ENCODE measurements around the gene TYMS. TPM values are rescaled to one million over a fixed set of nuclear protein-coding genes. Genes with fewer than 3 reads are reported as not detected.

TYMS gene
- polyA plus RNA-seq (ENCODE audit: insufficient read length in 4 of 4) = 100 to 1,000 TPM; 116 to 133 (median 126) TPM

DNA sequence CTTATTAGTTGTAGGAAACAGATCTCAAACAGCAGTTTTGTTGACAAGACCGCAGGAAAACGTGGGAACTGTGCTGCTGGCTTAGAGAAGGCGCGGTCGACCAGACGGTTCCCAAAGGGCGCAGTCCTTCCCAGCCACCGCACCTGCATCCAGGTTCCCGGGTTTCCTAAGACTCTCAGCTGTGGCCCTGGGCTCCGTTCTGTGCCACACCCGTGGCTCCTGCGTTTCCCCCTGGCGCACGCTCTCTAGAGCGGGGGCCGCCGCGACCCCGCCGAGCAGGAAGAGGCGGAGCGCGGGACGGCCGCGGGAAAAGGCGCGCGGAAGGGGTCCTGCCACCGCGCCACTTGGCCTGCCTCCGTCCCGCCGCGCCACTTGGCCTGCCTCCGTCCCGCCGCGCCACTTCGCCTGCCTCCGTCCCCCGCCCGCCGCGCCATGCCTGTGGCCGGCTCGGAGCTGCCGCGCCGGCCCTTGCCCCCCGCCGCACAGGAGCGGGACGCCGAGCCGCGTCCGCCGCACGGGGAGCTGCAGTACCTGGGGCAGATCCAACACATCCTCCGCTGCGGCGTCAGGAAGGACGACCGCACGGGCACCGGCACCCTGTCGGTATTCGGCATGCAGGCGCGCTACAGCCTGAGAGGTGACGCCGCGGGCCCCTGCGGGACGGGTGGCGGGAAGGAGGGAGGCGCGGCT is at the start of gene TYMS:
Gene TYMS (plus strand): TSS at position 343 of the 690 bp plus-strand sequence. CDS start 90 bp downstream, at position 433.
- peak; percentile 41 to 65 (median 47) for DNase-seq (ENCODE audit: low read depth in 4 of 4, low spot score in 2 of 4)

DNA sequence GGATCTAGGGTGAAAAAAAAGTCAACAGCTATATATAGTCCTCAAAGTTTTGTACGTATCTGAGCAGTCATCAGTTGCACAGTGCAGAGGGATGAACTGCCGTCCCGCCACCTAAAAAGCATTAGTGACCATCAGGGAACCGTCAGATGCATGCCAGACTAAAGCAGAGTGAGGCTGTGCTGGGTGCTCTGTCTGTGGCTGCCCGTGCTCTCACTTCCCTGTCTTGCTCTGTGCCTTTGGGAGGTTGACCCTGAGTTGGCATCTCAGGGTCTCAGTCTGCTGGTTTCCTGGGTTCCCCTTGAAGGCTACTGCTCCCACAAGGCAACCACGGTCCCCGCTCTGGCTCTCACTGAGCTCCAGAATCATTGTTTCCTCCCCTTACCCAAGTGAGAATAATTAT is 49.5 kb upstream of the TYMS start:
- no peak for DNase-seq (ENCODE audit: low read depth in 4 of 4, low spot score in 2 of 4)

DNA sequence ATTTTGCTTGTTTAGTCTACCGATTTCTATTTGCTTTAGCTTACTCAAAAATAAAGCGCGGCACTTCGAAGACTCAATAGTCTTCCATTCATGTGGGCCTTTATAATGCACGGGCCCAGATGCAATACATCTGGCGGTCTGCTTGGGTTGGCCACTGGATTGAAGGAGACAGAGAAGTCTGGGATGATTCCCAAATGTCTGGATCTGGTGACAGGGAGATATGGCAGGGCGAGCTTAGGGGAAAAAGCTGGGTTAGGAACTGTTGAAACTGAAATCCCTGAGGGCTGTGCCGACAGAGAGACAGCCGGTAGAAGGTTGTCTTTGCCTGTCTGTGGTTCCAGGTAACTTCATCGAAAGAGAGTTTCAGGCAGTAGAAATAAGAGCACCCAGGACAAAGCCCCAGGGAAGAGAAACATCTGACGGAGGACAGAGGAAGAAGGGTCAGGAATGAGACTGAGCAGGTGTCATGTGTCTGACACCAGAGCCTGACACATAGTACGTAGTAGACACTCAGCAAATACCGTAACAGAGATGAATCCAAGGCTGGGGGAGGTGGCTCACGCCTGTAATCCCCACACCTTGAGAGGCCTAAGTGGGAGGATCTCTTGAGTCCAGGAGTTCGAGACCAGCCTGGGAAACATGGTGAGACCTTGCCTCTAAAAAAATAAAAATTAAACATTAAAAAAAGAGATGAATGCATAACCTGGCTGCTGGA is 47.1 kb upstream of the TYMS start:
- DNase-seq (ENCODE audit: low read depth in 4 of 4, low spot score in 2 of 4) = no peak

DNA sequence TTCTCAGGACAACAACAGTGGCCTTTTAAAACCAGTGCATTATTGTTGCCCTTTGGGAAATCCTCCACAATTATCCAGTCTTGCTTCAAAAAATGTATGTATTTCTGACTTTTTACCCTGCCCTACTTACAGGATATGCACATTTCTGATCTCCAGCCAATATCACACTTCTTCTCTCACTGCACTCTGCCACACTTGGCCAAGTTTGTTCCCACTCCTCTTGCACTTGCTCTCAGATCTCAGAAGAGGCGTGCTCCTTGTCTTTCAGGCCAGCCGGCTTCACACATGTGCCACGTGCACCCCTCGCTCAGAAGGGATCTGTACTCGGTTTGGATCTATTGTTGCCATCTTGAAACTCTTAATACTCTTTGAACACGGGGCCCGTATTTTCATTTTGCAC is 45.3 kb upstream of the TYMS start:
- DNase-seq (ENCODE audit: low read depth in 4 of 4, low spot score in 2 of 4) = no peak

DNA sequence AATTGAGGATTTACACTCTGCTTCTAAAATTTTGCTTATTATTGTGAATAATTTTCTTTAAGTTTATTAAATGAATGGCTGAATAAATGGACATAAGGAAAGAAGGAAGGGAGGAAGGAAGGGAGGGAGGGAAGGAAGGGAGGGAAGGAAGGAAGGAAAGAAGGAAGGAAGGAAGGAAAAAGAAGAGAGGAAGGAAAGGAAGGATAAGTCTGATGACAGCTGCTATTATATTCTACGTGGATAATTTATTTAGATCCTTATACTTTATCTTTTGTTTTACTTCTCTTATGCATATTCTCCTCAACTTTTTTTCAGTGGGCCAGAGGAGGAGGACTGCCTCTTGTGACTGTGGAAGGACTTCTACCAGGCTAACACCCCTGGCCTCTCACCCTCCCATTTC is 43.3 kb upstream of the TYMS start:
- DNase-seq (ENCODE audit: low read depth in 4 of 4, low spot score in 2 of 4) = no peak

DNA sequence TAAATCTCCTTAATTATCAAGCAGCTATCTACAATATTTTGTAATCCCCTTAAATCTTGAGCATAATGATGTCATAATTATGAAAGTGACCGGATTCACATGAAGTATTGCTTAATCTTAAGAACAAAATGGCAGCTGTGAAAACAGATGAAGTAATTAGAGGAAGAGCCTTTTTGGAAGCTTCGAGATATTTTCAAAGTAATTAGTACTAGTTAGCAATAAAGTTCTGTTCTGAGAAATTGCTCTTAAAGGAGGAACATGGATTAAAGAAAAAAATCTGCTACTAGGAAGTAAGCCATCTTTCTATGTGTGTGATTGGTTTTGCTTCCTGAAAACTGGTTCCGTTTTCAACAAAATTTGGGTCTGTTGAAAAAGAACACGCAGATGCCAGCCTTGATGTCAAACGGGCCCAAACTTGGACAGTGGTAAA is 42.3 kb upstream of the TYMS start:
- no peak for DNase-seq (ENCODE audit: low read depth in 4 of 4, low spot score in 2 of 4)

DNA sequence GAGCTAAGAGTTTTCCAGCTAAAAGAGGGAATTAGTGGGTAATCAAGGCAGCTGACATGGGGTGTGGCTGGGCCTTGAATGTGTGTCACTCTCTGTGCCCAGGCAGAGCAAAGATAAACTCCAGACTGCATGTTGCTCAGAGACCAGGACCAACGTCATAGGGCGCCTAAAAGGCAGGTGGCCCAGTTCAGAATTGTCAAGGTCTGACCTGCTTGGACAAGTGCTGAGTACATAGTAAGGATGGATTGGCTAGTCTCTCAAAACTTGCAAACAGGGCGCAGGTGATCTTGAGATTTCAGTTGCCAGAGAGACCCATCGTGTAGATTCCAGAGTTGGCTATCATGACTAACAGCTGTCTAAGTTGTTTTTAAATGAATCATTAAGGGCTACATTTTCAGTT is 41.7 kb upstream of the TYMS start:
- DNase-seq (ENCODE audit: low read depth in 4 of 4, low spot score in 2 of 4) = no peak

DNA sequence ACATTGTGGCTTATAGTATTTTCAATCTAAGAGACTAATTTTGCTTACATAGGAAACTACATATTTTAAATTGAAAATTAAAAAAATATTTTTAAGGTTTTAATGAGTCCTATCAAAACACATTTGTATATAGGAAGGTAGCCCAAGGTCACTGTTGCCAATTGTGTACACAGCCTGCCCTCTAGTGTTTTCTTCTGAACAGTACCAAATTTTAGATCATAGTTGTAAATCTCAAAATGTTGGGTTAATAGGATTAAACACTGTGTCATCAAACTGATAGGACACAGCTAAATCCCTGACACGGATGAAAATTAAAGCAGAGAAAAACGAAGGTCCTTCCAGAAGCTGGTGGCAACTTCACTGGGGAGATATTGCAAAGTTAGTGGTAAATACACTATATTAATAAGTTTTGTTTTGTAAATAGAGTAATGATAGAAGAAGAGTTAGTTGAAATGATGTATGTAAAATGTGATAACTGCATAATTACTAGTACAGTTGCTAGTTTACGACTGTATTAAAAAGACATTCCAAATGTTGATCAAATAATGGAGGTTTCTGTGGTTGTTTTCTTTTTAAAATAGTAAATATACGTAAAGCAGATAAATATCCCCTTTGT is 41.0 kb upstream of the TYMS start:
- no peak for DNase-seq (ENCODE audit: low read depth in 4 of 4, low spot score in 2 of 4)

DNA sequence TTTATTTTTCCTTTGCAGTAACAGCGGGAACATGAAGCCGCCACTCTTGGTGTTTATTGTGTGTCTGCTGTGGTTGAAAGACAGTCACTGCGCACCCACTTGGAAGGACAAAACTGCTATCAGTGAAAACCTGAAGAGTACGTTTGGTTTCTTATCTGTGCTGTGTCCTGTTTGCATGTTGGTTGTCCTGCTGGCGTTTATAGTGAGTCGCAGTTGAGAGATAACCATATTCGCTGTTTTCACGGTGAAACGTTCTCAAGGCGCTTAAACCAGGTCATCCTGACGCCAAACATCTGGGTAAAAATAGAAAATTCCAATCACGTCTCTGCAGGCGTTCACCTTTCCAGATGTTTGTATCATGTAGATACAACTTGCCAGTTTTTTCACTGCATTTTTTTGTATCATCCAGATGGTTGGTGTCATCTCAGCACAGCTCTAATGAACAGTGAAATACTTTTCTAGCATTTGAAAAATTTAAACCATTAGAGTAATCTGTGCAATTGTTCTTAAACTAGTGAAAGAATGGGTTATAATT is 39.4 kb upstream of the TYMS start:
- DNase-seq (ENCODE audit: low read depth in 4 of 4, low spot score in 2 of 4) = no peak

DNA sequence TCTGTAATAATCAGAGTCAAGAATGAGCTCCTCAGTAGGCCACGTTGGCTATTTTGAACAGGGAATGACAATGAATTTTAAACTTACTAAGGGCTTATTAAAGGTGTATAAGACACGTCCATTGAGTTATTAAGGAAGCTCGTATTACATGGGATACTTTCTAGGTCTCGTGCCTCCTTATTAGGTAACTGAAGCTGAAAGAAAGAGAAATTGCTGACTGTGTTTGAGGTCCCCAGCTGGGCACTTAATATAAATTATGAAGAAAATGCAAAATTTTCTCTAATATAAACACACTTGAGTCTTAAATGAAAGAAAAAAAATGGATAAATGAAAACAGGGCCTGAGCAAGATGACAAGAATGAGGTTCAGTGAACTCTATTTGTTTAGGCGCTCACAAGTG is 38.8 kb upstream of the TYMS start:
- DNase-seq (ENCODE audit: low read depth in 4 of 4, low spot score in 2 of 4) = no peak

DNA sequence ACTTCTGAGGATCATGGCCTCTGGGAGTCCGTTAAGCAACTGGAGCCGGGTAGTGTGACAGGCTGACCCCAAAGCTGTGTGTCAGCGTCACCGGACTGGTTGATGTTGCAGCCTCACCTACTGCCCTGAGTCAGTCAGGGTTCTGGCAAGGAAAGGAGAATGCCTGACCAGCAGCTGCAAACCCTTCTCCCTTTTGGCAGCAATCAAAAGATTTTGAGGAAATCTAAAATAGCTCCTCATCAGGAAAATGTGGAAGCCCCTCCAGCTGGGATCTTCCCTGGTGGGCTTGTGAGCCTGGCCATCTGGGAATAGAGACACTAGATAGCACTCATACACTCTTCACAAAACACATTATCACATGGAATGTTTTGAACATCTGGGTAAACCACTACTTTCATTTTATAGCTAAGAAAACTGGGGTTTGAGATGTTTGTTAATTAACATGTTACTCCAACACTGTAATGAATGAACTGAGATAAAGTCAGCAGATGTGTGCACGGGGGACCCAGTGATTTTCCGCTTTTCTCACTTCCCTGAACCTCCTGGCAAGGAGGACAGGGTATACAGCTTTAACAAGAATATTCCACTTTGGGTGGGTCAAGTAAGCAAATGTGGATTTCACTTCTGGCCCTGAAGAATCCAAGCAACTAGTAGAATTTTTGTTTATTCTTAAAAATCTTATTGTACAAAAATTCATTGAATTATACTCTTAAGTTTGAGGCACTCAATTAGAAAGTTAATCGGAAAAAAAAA is 36.0 kb upstream of the TYMS start:
- no peak for DNase-seq (ENCODE audit: low read depth in 4 of 4, low spot score in 2 of 4)

DNA sequence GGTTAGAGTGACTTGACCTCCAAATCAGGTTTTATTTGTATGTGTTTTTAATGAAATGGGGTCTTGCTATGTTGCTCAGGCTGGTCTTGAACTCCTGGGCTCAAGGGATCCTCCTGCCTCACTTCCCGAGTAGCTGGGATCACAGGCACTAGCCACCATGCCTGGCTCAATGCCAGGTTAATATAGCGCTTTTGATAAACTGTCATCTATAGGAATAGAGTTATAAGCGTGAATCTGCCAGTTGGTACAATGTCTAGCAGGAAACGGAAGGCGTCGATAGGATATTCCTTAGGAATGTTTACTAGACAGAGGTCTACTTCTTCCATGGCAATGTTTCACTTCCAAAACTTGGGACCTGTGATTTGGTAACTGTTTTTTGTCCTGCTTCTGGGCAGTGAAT is 35.2 kb upstream of the TYMS start:
- no peak for DNase-seq (ENCODE audit: low read depth in 4 of 4, low spot score in 2 of 4)

DNA sequence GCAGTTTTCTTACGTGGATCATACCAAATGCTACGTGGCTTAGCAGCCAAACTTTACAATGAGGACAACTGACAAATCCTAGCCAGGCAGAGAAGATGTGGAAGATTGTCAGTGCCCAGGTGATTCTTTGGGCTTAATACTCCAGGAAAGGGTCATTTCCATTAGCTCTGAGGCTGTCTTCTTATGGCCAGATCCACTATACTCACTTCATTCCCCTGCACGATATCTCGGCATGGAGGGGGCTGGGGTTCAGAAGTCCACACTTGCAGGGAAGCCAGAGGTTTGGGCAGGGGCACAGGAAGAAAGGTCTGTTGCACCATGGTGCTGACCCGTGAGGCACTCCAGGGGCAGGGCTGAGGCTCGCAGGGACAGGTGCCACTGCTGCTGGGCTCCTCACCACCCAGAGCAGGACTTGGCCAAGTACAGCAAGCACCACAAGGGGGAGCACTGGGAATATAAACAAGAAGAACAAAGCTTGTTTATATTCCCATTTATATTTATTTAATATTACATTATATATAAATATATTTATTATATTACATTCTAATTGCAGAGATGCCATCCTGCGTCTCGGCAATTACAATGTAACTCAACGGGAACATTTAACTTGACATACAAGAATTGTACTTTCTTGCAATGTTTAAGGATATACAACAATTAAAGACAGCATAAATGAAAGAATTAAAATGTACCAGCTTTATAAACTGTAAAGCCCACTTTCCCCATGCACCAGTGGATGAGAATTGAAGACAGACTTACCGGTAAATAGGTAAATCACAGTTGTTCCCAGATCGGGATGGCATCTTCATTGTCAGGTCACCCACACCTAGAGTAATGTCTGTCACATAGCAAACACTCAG is 33.5 kb upstream of the TYMS start:
- DNase-seq (ENCODE audit: low read depth in 4 of 4, low spot score in 2 of 4) = no peak

DNA sequence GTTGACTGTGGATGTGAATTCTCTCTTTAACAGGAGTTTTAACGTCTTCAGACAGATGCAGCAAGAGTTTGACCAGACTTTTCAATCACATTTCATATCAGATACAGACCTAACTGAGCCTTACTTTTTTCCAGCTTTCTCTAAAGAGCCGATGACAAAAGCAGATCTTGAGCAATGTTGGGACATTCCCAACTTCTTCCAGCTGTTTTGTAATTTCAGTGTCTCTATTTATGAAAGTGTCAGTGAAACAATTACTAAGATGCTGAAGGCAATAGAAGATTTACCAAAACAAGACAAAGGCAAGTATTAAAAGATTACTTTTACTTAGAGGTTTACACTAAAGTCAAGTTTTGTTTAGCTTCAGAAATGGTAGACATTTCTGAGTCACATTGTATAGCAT is 30.2 kb upstream of the TYMS start:
- no peak for DNase-seq (ENCODE audit: low read depth in 4 of 4, low spot score in 2 of 4)

DNA sequence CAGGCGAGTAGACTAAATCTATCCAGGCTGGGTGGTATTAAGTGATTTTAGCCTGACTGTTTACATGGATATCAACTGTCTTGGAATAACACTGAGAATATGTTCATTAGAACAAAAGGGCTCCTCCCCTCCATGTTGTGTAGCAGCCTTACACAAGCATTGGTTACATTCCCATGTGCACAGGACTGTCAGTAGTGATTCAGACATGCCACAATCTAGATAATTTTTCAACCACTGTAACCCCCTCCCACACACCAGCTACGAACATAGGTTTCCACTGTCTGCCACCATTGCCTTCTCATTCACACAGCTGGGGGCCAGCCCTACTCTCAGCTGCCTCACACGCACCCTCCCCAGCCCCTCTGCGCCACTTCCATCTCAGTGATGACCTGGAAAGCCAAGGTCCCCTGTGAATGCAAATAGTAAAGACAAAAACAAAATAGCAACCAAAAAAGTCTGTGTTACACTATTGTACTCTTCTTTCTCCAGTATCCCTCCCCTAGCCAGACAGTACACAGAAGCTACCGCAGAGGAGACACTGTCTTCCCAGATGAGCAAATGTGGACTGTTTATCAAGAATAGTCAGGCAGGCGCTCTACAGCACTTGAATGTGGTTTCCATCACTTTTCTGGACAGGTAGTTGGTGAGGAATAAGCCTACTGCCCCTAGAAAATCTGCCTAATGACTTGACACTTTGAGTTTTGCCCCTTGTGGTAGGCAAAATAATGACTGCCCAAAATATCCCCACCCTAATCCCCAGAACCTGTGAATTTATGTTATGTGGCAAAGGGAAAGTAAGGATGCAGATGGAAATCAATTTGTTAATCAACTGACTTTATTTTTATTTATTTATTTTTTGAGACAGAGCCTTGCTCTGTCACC is 27.9 kb upstream of the TYMS start:
- DNase-seq (ENCODE audit: low read depth in 4 of 4, low spot score in 2 of 4) = no peak

DNA sequence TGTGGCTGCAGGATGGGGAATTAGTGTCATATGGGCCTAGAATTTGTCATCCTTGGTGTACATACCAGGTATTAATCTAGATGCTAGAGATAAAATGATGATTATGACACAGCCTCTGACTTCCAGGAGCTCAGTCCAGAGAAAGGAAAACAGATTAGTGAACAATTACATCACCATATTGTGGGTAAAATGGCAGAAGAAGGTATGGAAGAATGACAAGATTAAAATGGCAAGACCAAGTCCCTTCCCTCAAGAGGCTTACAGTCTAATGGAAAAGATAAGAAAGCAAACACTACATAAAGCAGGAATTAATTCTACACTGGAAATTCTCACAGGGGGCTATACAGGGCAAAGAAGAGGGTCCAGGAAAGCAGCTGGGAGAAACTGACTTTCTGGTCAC is 25.9 kb upstream of the TYMS start:
- DNase-seq (ENCODE audit: low read depth in 4 of 4, low spot score in 2 of 4) = no peak

DNA sequence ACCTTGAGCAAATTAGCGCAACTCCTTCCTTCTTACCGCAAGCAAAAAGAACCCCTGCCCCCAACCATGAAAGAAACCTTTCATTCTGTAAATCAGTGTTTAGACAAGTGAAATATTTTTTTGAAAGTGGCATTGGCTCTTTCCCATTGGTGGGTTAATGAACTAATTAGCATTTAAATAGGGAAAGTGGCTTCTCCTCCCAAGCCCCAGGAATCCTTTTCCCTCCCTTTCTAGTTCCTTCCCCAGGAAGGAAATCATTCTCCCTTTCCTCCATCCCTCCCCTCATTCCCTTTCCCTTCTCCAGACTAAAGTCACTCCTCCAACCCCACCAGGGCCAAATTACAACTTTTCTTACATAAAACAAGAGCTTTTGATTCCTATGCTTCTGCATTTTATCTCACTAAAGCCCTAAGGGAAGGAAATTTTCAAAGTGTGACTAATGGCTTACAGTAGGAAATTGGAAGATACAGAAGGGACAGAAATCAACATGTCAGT is 22.9 kb upstream of the TYMS start:
- DNase-seq (ENCODE audit: low read depth in 4 of 4, low spot score in 2 of 4) = no peak

DNA sequence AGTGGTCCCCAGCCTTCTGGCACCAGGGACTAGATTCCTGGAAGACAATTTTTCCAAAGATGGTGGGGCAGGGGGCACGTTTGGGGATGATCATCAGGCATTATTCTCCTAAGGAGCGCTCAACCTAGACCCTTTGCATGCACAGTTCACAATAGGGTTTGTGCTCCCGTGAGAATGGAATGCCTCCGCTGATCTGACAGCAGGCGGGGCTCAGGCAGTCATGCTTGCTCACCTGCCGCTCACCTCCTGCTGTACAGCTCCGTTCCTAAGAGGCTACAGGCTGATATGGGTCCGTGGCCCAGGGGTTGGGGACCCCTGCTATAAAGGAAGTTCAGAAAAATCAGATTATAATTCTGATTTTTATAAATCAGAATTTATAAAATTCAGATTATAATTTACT is 22.3 kb upstream of the TYMS start:
- DNase-seq (ENCODE audit: low read depth in 4 of 4, low spot score in 2 of 4) = no peak

DNA sequence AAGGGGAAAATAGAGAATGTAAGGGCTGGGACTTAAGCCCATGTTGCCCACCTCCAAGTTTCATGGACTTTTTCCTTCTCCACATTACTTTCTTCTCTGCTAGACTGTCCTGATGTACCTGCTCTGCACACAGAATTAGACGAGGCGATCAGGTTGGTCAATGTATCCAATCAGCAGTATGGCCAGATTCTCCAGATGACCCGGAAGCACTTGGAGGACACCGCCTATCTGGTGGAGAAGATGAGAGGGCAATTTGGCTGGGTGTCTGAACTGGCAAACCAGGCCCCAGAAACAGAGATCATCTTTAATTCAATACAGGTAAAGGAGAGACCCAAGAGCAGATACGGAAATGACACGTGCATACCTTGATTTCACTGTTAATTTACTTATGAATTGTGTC is 16.2 kb upstream of the TYMS start:
- no peak for DNase-seq (ENCODE audit: low read depth in 4 of 4, low spot score in 2 of 4)

Data from left renal cortex interstitium (tissue), 4 donors.